Measurements from ENCODE around the gene TSR3.

- TF ChIP-seq CTCF (IDR thresholded peaks at IDR 0.05 in 8 of 11, conservative IDR thresholded peaks at IDR 0.05 in 3 of 11) (no peak), POLR2AphosphoS5 (IDR thresholded peaks at IDR 0.05) (no peak), POLR2A (IDR thresholded peaks at IDR 0.05) (no peak)
Observed at GRCh38 chr16:1380195-1380594, 28.5 kb upstream of the TSR3 start.

Measured in spleen (tissue), 7 donors.